Measurements from ENCODE around the gene PPP3R1.

The PPP3R1 gene

DNA sequence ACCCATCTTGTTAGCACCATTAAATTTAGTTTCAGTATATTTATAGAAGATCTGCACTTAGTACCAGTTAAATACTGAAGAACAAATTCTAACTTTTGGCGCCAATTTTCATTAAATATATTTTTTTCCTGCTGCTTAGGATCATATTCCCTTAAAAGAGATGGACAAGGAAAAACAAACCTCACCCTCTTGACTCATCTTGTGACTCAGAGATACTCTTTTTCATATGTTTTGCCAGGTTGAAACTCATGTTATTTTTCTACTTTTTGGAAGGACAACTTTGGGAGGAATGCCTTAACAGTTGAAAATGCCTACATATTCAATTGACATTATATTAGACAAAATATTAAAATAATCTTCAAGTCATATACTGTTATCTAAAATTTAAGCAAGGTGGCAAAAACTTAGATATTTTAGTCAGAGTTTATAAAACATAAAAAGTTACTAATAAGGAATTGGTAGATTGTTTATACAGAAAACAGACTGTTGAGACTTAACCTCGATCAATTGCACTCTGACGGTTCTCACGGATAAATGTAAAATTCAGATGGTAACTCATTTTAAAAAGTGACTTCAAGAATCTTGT, 58.5 kb downstream of the PPP3R1 start:
- Histone ChIP-seq H3K27ac (ENCODE audit: low read depth, low read length, poor library complexity, severe bottlenecking) (no peak overlapping the region), H3K4me1 (ENCODE audit: insufficient read depth, low read length, severe bottlenecking) (peaks cover 37% of the 10 kb centered on the region), H3K4me2 (ENCODE audit: low read length) (no peak overlapping the region), H3K4me3 (ENCODE audit: low read depth, low read length, poor library complexity, severe bottlenecking) (no peak overlapping the region), H3F3A (ENCODE audit: insufficient read depth, low read length) (no peaks in the 10 kb centered on the region), H3K9me3 (ENCODE audit: low read length) (no peaks in the 10 kb centered on the region), H3K9me2 (ENCODE audit: low read depth, low read length) (no peaks in the 10 kb centered on the region), H2AFZ (ENCODE audit: low read length) (no peak overlapping the region), H3K79me2 (ENCODE audit: insufficient read depth, low read length) (peaks cover 92% of the 10 kb centered on the region), H3K27me3 (ENCODE audit: insufficient read depth, low read length) (no peaks in the 10 kb centered on the region), H3K36me3 (ENCODE audit: insufficient read depth, low read length) (peaks cover 6% of the 10 kb centered on the region; the same call in 1 of the 2 replicates), H3K9ac (ENCODE audit: low read length) (no peak overlapping the region), H4K20me1 (ENCODE audit: insufficient read depth, low read length) (0 out of 2 replicates have a peak, but pooled peaks cover 4% of the 10 kb centered on the region)
- TF ChIP-seq, protein P1, sequence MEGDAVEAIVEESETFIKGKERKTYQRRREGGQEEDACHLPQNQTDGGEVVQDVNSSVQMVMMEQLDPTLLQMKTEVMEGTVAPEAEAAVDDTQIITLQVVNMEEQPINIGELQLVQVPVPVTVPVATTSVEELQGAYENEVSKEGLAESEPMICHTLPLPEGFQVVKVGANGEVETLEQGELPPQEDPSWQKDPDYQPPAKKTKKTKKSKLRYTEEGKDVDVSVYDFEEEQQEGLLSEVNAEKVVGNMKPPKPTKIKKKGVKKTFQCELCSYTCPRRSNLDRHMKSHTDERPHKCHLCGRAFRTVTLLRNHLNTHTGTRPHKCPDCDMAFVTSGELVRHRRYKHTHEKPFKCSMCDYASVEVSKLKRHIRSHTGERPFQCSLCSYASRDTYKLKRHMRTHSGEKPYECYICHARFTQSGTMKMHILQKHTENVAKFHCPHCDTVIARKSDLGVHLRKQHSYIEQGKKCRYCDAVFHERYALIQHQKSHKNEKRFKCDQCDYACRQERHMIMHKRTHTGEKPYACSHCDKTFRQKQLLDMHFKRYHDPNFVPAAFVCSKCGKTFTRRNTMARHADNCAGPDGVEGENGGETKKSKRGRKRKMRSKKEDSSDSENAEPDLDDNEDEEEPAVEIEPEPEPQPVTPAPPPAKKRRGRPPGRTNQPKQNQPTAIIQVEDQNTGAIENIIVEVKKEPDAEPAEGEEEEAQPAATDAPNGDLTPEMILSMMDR (IDR thresholded peaks at IDR 0.05; ENCODE audit: low read length), result no peak
- TF ChIP-seq EZH2 (IDR thresholded peaks at IDR 0.05; ENCODE audit: borderline replicate concordance, low read length), result no peak

DNA sequence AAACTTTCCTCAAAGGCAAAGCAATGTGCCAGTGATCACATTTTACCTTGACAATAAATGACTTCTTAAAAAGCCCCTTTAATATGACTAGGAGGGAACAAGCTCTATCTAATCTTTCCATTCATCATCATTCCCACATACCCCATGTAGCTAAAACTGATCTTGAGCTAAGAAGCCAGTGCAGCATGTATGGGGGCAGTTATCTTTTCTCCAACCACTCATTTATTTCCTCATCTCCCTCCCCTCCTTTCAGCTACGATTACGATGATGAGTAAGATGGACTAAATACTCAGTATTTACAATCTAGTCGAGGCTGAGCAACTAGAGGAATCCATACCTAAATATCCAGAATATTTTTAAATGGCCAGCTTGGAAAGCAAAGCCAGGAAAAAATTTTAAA, 59.2 kb downstream of the PPP3R1 start:
- Histone ChIP-seq H3K79me2 (ENCODE audit: insufficient read depth, low read length) (peaks cover 95% of the 10 kb centered on the region), H3K4me1 (ENCODE audit: insufficient read depth, low read length, severe bottlenecking) (peaks cover 39% of the 10 kb centered on the region), H2AFZ (ENCODE audit: low read length) (no peak overlapping the region), H3K9ac (ENCODE audit: low read length) (no peak overlapping the region), H3F3A (ENCODE audit: insufficient read depth, low read length) (no peaks in the 10 kb centered on the region), H4K20me1 (ENCODE audit: insufficient read depth, low read length) (peaks cover 4% of the 10 kb centered on the region; the same call in 1 of the 2 replicates), H3K4me3 (ENCODE audit: low read depth, low read length, poor library complexity, severe bottlenecking) (no peak overlapping the region), H3K9me2 (ENCODE audit: low read depth, low read length) (no peaks in the 10 kb centered on the region), H3K27ac (ENCODE audit: low read depth, low read length, poor library complexity, severe bottlenecking) (no peak overlapping the region), H3K9me3 (ENCODE audit: low read length) (no peaks in the 10 kb centered on the region), H3K4me2 (ENCODE audit: low read length) (no peak overlapping the region), H3K27me3 (ENCODE audit: insufficient read depth, low read length) (no peaks in the 10 kb centered on the region), H3K36me3 (ENCODE audit: insufficient read depth, low read length) (peaks cover 6% of the 10 kb centered on the region; the same call in 1 of the 2 replicates)
- no peak for TF ChIP-seq EZH2 (IDR thresholded peaks at IDR 0.05; ENCODE audit: borderline replicate concordance, low read length)
- TF ChIP-seq, protein P1 (IDR thresholded peaks at IDR 0.05; ENCODE audit: low read length), result no peak

DNA sequence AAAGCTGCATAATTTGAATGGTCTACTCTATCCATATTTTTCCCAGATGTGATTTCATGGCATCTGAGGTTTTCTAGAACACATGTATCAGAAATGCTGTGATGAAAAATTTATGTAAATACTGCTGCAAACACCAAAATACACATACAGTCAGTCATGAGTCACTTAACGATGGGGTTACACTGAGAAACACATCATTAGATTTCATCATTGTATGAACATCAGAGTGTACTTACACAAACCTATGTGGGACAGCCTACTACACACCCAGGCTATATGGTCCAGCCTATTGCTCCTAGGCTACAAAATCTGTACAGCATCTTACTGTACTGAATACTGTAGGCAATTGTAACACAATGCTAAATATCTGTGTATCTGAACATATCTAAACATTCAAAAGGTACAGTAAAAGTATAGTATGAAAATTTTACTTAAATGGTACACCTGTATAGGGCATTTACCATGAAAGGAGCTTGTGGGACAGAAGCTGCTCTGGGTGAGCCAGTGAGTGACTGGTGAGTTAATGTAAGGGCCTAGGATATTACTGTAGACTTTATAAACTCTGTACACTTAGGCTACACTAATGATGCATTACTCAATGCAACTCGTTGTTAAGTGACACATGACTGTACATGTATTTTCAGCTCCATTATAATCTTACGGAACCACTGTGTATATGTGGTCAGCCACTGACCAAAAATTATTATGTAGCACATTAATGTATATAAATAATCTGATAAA, 61.2 kb downstream of the PPP3R1 start:
- Histone ChIP-seq H3K4me1 (ENCODE audit: insufficient read depth, low read length, severe bottlenecking) (peaks cover 35% of the 10 kb centered on the region), H3K4me3 (ENCODE audit: low read depth, low read length, poor library complexity, severe bottlenecking) (peak overlapping the region; percentile 0), H3K9me3 (ENCODE audit: low read length) (no peaks in the 10 kb centered on the region), H2AFZ (ENCODE audit: low read length) (no peak overlapping the region), H4K20me1 (ENCODE audit: insufficient read depth, low read length) (peaks cover 4% of the 10 kb centered on the region; the same call in 1 of the 2 replicates), H3F3A (ENCODE audit: insufficient read depth, low read length) (no peaks in the 10 kb centered on the region), H3K4me2 (ENCODE audit: low read length) (peak overlapping the region; percentile 39), H3K27me3 (ENCODE audit: insufficient read depth, low read length) (no peaks in the 10 kb centered on the region), H3K9ac (ENCODE audit: low read length) (peak overlapping the region; percentile 4; the same call in 1 of the 2 replicates), H3K9me2 (ENCODE audit: low read depth, low read length) (no peaks in the 10 kb centered on the region), H3K36me3 (ENCODE audit: insufficient read depth, low read length) (peaks cover 22% of the 10 kb centered on the region; the same call in 1 of the 2 replicates), H3K27ac (ENCODE audit: low read depth, low read length, poor library complexity, severe bottlenecking) (peak overlapping the region; percentile 3), H3K79me2 (ENCODE audit: insufficient read depth, low read length) (peaks cover 81% of the 10 kb centered on the region)
- TF ChIP-seq, protein P1 (IDR thresholded peaks at IDR 0.05; ENCODE audit: low read length), result no peak
- no peak for TF ChIP-seq EZH2 (IDR thresholded peaks at IDR 0.05; ENCODE audit: borderline replicate concordance, low read length)

Measured in OCI-LY1 (cell line).